Rectal smooth muscle tissue (tissue), 1 donor: ENCODE measurements around the gene PCDHGA9.
"Not testable (repeated sequence)": the region's sequence is repeated elsewhere in the genome, so short reads cannot be mapped to it uniquely, and the experiment has no call there.

ENCODE experiments used
- H3K27ac ChIP-seq: one replicate; pipeline ENCODE4 v1.7.0; 2013; ENCODE audit warnings: low read depth, low read length, inconsistent platforms
- H3K27me3 ChIP-seq: one replicate; pipeline ENCODE4 v1.7.0; 2013; ENCODE audit warnings: low read length; ENCODE audit not compliant: control insufficient read depth, insufficient read depth
- H3K36me3 ChIP-seq: one replicate; pipeline ENCODE4 v1.7.0; 2013; ENCODE audit warnings: low read length; ENCODE audit not compliant: control insufficient read depth, insufficient read depth
- H3K4me1 ChIP-seq: one replicate; pipeline ENCODE4 v1.7.0; 2013; ENCODE audit warnings: low read length; ENCODE audit not compliant: control insufficient read depth, insufficient read depth
- H3K4me3 ChIP-seq: one replicate; pipeline ENCODE4 v1.7.0; 2013; ENCODE audit warnings: low read length
- H3K9ac ChIP-seq: one replicate; pipeline ENCODE4 v1.7.0; 2013; ENCODE audit warnings: low read length

Gene PCDHGA9

GRCh38 chr5:141371572-141372475 is 30.8 kb upstream of the PCDHGA9 start:
- Histone ChIP-seq H3K4me1 (no peaks in the 10 kb centered on the region), H3K9ac (no peak overlapping the region), H3K27me3 (no peaks in the 10 kb centered on the region), H3K36me3 (peaks cover 3% of the 10 kb centered on the region), H3K27ac (no peak overlapping the region), H3K4me3 (peak overlapping the region; percentile 30)

- Histone ChIP-seq H3K27ac (no peak within 1 kb of the TSS), H3K4me1 (no peaks in the 10 kb centered on the region), H3K27me3 (no peaks in the 10 kb centered on the region), H3K9ac (no peak within 1 kb of the TSS), H3K36me3 (peaks cover 3% of the 10 kb centered on the region), H3K4me3 (peak within 1 kb of the TSS; percentile 45)
Observed at GRCh38 chr5:141373673-141374317, 28.8 kb upstream of the PCDHGA9 start, which contains the start of gene PCDHGA6. Gene PCDHGA6, plus strand, starts transcription at chr5:141373891. Its CDS starts 193 bp downstream, at chr5:141374084.

- Histone ChIP-seq H3K4me3 (peak overlapping the region; percentile 45), H3K27me3 (no peaks in the 10 kb centered on the region), H3K4me1 (no peaks in the 10 kb centered on the region), H3K36me3 (peaks cover 3% of the 10 kb centered on the region), H3K27ac (no peak overlapping the region), H3K9ac (no peak overlapping the region)
Observed at GRCh38 chr5:141374627-141375026, 28.0 kb upstream of the PCDHGA9 start.

GRCh38 chr5:141375444-141376155 is 27.0 kb upstream of the PCDHGA9 start:
- H3K4me3 ChIP-seq, H3K4me1 ChIP-seq, H3K27me3 ChIP-seq, H3K9ac ChIP-seq, H3K36me3 ChIP-seq, H3K27ac ChIP-seq: not testable (repeated sequence)

GRCh38 chr5:141382469-141383294 is 19.9 kb upstream of the PCDHGA9 start, which contains the start of gene PCDHGA7:
Gene PCDHGA7, plus strand, starts transcription at chr5:141382742. Its CDS starts 158 bp downstream, at chr5:141382900.
- Histone ChIP-seq H3K9ac (no peak within 1 kb of the TSS), H3K4me1 (no peaks in the 10 kb centered on the region), H3K36me3 (no peaks in the 10 kb centered on the region), H3K27me3 (no peaks in the 10 kb centered on the region), H3K27ac (no peak within 1 kb of the TSS), H3K4me3 (peak within 1 kb of the TSS; percentile 23)

GRCh38 chr5:141383345-141383744 is 19.2 kb upstream of the PCDHGA9 start:
- no peaks in the 10 kb centered on the region for H3K36me3 ChIP-seq
- H3K27ac ChIP-seq = no peak overlapping the region
- H3K4me1 ChIP-seq = no peaks in the 10 kb centered on the region
- H3K4me3 ChIP-seq = peak overlapping the region; percentile 23
- no peak overlapping the region for H3K9ac ChIP-seq
- H3K27me3 ChIP-seq = no peaks in the 10 kb centered on the region

- H3K27ac ChIP-seq = no peak overlapping the region
- H3K4me3 ChIP-seq = peak overlapping the region; percentile 15
- H3K36me3 ChIP-seq = no peaks in the 10 kb centered on the region
- H3K9ac ChIP-seq = no peak overlapping the region
- no peaks in the 10 kb centered on the region for H3K4me1 ChIP-seq
- no peaks in the 10 kb centered on the region for H3K27me3 ChIP-seq
Observed at GRCh38 chr5:141384471-141385267, 17.9 kb upstream of the PCDHGA9 start.

- not testable (repeated sequence) for H3K36me3 ChIP-seq, H3K4me3 ChIP-seq, H3K27me3 ChIP-seq, H3K27ac ChIP-seq, H3K9ac ChIP-seq, H3K4me1 ChIP-seq
Observed at GRCh38 chr5:141387557-141388311, 14.8 kb upstream of the PCDHGA9 start, which contains the start of gene PCDHGB4. Gene PCDHGB4, plus strand, starts transcription at chr5:141387698. Its CDS starts 187 bp downstream, at chr5:141387885.

GRCh38 chr5:141388661-141389060 is 13.9 kb upstream of the PCDHGA9 start:
- Histone ChIP-seq H3K4me1 (no peaks in the 10 kb centered on the region), H3K4me3 (no peak overlapping the region), H3K27me3 (no peaks in the 10 kb centered on the region), H3K36me3 (no peaks in the 10 kb centered on the region), H3K27ac (no peak overlapping the region), H3K9ac (no peak overlapping the region)

GRCh38 chr5:141389153-141390042 is 13.2 kb upstream of the PCDHGA9 start:
- H3K4me3 ChIP-seq = peak overlapping the region; percentile 29
- no peaks in the 10 kb centered on the region for H3K36me3 ChIP-seq
- no peaks in the 10 kb centered on the region for H3K27me3 ChIP-seq

More at GRCh38 chr5:141389153-141390042, 13.2 kb upstream of the PCDHGA9 start:
- Histone ChIP-seq H3K27ac (no peak overlapping the region), H3K4me1 (no peaks in the 10 kb centered on the region), H3K9ac (no peak overlapping the region)
